Smooth muscle cell (in vitro differentiated cells): ENCODE measurements around the gene PDXDC1. TPM values are rescaled to one million over a fixed set of nuclear protein-coding genes. Genes with fewer than 3 reads are reported as not detected.
"Not testable (repeated sequence)": the region's sequence is repeated elsewhere in the genome, so short reads cannot be mapped to it uniquely, and the experiment has no call there.

ENCODE experiments used
- DNase-seq: peaks from one replicate; lab custom pipeline; 2025; ENCODE audit not compliant: unreplicated experiment; lab: John Stamatoyannopoulos, UW
- H2AFZ ChIP-seq: fragments of 200-600 bp; sonication (generic); 2 replicates; pipeline ENCODE4 v1.6.0; 2016; ENCODE audit warnings: antibody characterized with exemption, low read depth, mild to moderate bottlenecking
- H3F3A ChIP-seq: fragments of 200-600 bp; sonication (generic); 2 replicates; pipeline ENCODE4 v1.6.0; 2017; ENCODE audit warnings: antibody characterized with exemption, low read depth
- H3K27ac ChIP-seq: fragments of 200-600 bp; sonication (generic); 2 replicates; pipeline ENCODE4 v1.5.1; 2016; ENCODE audit warnings: low read depth, mild to moderate bottlenecking
- H3K27me3 ChIP-seq: fragments of 200-600 bp; sonication (generic); 2 replicates; pipeline ENCODE4 v1.6.1; 2016; ENCODE audit warnings: low read depth, mild to moderate bottlenecking
- H3K36me3 ChIP-seq: fragments of 200-600 bp; sonication (generic); 2 replicates; pipeline ENCODE4 v1.5.1; 2016; ENCODE audit warnings: low read depth
- H3K4me1 ChIP-seq: fragments of 200-600 bp; sonication (generic); 2 replicates; pipeline ENCODE4 v1.5.1; 2016; ENCODE audit warnings: low read depth
- H3K4me2 ChIP-seq: fragments of 200-600 bp; sonication (generic); 2 replicates; pipeline ENCODE4 v1.6.0; 2016; ENCODE audit warnings: mild to moderate bottlenecking
- H3K4me3 ChIP-seq: fragments of 200-600 bp; sonication (generic); 2 replicates; pipeline ENCODE4 v1.5.1; 2016; ENCODE audit warnings: mild to moderate bottlenecking
- H3K79me2 ChIP-seq: fragments of 200-600 bp; sonication (generic); 2 replicates; pipeline ENCODE4 v1.6.0; 2016; ENCODE audit warnings: low read depth, mild to moderate bottlenecking
- H3K9ac ChIP-seq: fragments of 200-600 bp; sonication (generic); 2 replicates; pipeline ENCODE4 v1.6.0; 2016; ENCODE audit warnings: low read depth
- H3K9me3 ChIP-seq: fragments of 200-600 bp; sonication (generic); replicated peaks from 2 replicates; pipeline ENCODE4 v1.5.1; 2016; ENCODE audit warnings: low read depth
- H4K20me1 ChIP-seq: fragments of 200-600 bp; sonication (generic); 2 replicates; pipeline ENCODE4 v1.6.0; 2016; ENCODE audit warnings: low read depth
- WGBS: methylation state at CpG from one replicate; pipeline ENCODE4 v1.1.7; 2016; ENCODE audit warnings: low lambda C conversion rate; 5-methylcytosine and 5-hydroxymethylcytosine counted together
- polyA plus RNA-seq: library from polyadenylated mRNA; unstranded; fragments of >200 nt; fragmentation: Nextera tagmentation; extraction: Ambion mirVana; gene quantifications from 2 replicates; pipeline ENCODE4 v1.2.1, GENCODE V29; 2016
- total RNA-seq: library from RNA; depleted of rRNA; stranded (reverse); fragments of >200 nt; gene quantifications from 2 replicates; pipeline ENCODE4 v1.2.3, GENCODE V29; 2014

Gene PDXDC1
- total and polyA plus RNA-seq, 2 experiments from 2014 or later = 102 to 113 TPM

DNA sequence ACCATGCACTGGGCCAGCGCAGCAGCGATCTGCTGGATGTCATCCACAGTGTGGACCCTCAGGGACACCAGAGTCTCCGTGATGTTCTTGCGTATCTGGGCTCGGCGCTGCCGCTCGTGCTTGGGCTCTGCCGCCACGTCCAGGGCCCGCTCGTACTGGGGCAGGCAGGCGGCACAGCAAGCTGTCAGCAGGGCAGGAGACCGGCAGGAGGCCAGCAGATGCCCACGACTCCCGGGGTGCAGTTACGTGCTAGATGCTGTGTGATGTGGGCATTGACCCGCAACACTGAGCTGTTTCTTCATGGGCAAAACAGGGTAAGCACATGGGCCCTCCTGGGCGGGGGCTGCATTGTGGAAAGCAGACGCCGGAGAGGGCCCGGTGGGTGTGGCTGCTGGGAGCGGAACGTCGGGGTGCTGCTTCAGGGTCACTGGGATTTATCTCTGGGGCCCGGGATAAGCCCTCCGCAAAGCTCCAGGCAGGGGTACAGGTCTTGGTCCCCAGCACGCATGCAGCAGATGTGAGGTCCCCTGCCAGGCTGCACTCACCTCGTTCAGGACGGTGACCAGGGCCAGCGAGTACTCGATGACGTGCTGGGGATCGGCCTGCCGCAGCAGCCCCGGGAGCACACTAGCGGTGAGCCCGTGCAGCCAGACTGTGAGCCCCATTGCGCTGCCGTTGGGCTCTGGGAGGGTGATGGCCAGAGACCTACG lies 158.0 kb downstream of the PDXDC1 start:
- H3K4me2 ChIP-seq, H3K79me2 ChIP-seq, H3K4me3 ChIP-seq, H3K27me3 ChIP-seq, H2AFZ ChIP-seq, H3K27ac ChIP-seq, H3F3A ChIP-seq, H3K9ac ChIP-seq, DNase-seq, H3K9me3 ChIP-seq, H3K36me3 ChIP-seq, H4K20me1 ChIP-seq, H3K4me1 ChIP-seq: not testable (repeated sequence)
- 96% methylated on average over 28 of the region's 41 CpGs for WGBS

GRCh38 chr16:15133554-15133953 lies 158.7 kb downstream of the PDXDC1 start:
- H3K79me2 ChIP-seq, H3K36me3 ChIP-seq, H3K4me3 ChIP-seq, H3K4me2 ChIP-seq, H3K9ac ChIP-seq, H3K27me3 ChIP-seq, H3K27ac ChIP-seq, H2AFZ ChIP-seq, H4K20me1 ChIP-seq, H3F3A ChIP-seq, H3K4me1 ChIP-seq, H3K9me3 ChIP-seq, DNase-seq: not testable (repeated sequence)
- 99% methylated on average over 20 of the region's 31 CpGs for WGBS

DNA sequence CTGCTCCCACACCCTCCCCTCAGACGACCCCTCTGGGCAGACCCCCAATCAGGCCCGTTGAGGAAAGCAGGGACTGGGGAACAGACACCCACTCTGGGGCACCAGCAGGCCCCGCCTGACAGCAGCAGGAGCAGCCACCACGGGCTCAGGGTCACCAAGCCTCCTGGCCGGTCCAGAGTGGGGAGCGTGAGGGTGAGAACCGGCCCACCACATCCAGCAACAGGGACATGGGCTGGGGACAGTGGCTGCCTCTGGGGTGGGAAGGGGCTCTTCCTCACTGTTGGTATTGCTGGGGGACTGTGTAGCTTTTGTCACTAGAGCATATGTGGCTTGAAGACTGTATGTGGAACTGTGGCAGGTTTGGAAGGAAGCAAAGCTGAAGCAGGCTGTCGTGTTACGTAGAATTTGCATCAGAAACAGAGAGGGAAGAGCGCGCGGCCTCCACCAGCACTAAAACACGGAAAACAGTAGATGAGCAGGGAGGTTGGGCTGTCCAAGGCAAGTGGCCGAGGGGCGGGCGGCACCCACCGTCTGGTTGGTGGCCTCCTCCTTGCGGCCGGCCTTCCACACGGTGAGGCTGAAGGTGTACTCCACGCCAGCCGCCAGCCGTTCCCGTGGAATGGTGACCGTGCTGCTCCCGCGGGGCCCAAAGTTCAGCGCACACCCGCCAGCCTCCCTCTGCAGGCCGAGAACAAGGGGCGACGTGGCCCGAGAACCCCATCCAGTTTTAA lies 160.1 kb downstream of the PDXDC1 start:
- not testable (repeated sequence) for H3K9me3 ChIP-seq, DNase-seq, H4K20me1 ChIP-seq, H2AFZ ChIP-seq, H3K4me1 ChIP-seq, H3K4me2 ChIP-seq, H3F3A ChIP-seq, H3K36me3 ChIP-seq, H3K79me2 ChIP-seq, H3K27me3 ChIP-seq, H3K4me3 ChIP-seq, H3K27ac ChIP-seq, H3K9ac ChIP-seq
- 100% methylated on average over 2 of the region's 33 CpGs for WGBS

DNA sequence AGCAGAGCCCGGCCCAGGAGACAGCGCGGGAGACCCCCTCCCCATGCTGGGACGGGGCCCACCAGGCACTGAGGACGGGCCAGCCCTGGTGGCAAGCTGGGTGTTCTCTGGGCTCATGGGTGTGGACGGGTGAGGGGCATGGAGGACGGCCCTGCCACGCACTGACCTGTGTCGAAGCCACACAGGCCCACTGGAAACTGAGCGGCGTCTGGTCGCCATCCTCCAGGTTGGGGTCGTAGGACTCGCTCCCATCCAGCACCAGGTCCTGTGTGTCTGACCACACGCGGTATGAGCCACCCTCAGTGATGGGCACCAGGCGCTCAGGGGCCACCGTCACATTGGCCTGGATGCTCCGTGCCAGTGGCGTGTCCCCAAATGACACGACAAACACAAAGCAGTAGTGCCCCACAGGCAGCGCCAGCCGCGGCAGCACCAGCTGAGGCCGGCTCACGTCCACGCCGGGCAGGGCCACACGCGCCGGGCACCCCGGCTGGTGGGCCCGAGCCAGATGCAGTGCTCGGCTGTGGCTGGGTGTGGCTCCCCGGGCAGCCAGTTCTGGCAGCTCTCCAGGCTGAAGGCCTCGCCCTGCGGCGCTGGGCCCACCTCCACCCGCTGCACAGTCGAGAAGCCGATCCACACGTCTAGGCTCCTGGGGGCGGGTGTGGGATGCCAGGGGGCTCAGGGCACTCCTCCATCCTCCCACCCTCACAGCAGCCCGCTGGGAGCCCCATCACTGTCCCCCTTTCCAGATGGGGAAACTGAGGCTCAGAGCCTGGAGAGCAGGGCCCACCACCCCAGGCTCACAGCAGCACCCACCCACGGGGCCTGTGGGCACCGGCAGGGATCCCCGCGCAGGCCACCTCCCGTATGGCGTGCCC lies 160.9 kb downstream of the PDXDC1 start:
- H3K9ac ChIP-seq, H2AFZ ChIP-seq, H3K4me3 ChIP-seq, H3K27ac ChIP-seq, H3K36me3 ChIP-seq, H3K4me1 ChIP-seq, H3K4me2 ChIP-seq, H3F3A ChIP-seq, DNase-seq, H4K20me1 ChIP-seq, H3K9me3 ChIP-seq, H3K27me3 ChIP-seq: not testable (repeated sequence)
- 98% methylated on average over 44 of the region's 50 CpGs for WGBS
- peaks cover 11% of the 10 kb centered on the region for H3K79me2 ChIP-seq

- DNase-seq, H3K9me3 ChIP-seq, H3K4me1 ChIP-seq, H3K27me3 ChIP-seq, H3K9ac ChIP-seq, H3K27ac ChIP-seq, H3K4me2 ChIP-seq, H3K4me3 ChIP-seq, H3F3A ChIP-seq, H3K36me3 ChIP-seq, H2AFZ ChIP-seq: not testable (repeated sequence)
- 92% methylated on average over 2 of the region's 15 CpGs for WGBS
- H3K79me2 ChIP-seq = peaks cover 25% of the 10 kb centered on the region
- H4K20me1 ChIP-seq = peaks cover 25% of the 10 kb centered on the region
These were observed 162.7 kb downstream of the PDXDC1 start for GRCh38 chr16:15137514-15137913.

DNA sequence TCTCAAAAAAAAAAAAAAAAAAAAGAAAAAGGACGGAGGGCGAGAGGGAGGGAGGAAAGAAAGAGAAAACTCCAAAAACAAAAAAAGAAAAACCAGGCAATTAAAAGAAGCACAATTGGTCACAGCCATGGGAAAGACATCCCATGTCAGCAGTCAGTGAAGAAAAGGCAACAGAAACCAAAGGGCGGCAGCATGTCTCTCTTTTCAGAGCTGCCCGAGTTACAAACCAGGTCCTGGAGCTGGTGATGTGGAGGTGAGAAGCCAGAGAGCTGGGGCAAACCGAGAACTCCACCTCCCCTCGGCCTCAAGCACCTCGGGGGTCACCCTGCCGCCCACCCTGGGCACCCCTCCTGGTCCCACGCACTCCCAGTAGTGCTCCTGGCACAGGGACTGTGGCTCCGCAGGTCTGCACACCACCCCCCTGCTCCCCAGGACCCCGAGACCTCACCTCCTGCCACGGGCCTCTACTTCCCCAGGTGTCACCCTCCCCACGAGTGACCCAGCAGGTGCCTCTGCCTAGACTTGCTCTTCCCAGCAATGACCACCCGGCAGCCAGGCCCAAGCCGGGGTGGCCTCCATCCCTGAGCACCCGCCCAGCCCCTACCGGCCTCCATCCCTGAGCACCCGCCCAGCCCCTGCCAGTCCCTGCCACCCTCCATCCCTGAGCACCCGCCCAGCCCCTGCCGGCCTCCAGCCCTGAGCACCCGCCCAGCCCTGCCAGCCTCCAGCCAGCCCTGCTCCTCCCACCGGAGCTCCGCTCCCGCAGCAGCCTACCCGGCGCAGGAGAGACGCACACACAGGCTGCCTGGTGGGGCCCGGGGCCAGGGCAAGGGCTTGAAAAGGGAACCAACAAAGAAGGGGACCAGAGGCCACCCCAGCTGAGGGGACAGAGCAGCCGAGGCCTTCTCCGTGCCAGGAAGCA lies 165.9 kb downstream of the PDXDC1 start:
- H3K79me2 ChIP-seq = peaks cover 44% of the 10 kb centered on the region
- H3K4me2 ChIP-seq, H3F3A ChIP-seq, H3K9ac ChIP-seq, DNase-seq, H3K36me3 ChIP-seq, H3K27ac ChIP-seq, H3K27me3 ChIP-seq, H3K4me3 ChIP-seq, H3K9me3 ChIP-seq, H2AFZ ChIP-seq: not testable (repeated sequence)
- H3K4me1 ChIP-seq = peaks cover 11% of the 10 kb centered on the region
- peaks cover 55% of the 10 kb centered on the region for H4K20me1 ChIP-seq
- WGBS = 93% methylated on average over 28 of the region's 30 CpGs
